Heart left ventricle (tissue), 13 donors: ENCODE measurements around the gene VPS45.

ENCODE experiments used
- CTCF ChIP-seq, 12 donors: fragments of 200-600 bp; sonication (generic) in 4 of 12; IDR thresholded peaks; one replicate each; pipeline versions ENCODE4 v1.5.0 to v1.8.0; 2018 to 2022; ENCODE audit warnings: antibody characterized with exemption in 12 of 12, mild to moderate bottlenecking in 5 of 12
- POLR2A ChIP-seq, 2 donors: fragments of 450-650 bp; IDR thresholded peaks; one replicate each; pipeline ENCODE4 v1.6.1; 2017; ENCODE audit warnings: antibody characterized with exemption in 2 of 2, mild to moderate bottlenecking in 2 of 2, moderate library complexity in 2 of 2
- donor health status: ischemic (EF 13 %, LVEDD 7.1; RV severe dilation, severe dysfunction).
- donor health status: DM: no; HTN: yes; CAD: no.
- donor health status: DM: no; HTN: no; CAD: no.
- donor health status: ischemic (EF 25% LVEDD 6.9; RV normal size, moderate dysfunction).
- donor health status: ischemic (EF 25% LVEDD 5.7; RV mildly dilated, moderate dysfunction).
- donor health status: ischemic (EF 35%, LVEDD 5.7; RV mildly dilated, moderate dysfunction).
- donor health status: nonischemic (EF 11% LVEDD 7.7; RV severe dilation, severe dysfunction).
- donor health status: DM: yes; HTN: yes; CAD: no.
- donor health status: PGD.
- donor health status: ischemic (EF 29% LVEDD 5.4; RV normal size, mild dysfunction).
- donor health status: nonischemic (EF 23%, LVEDD 6.1; RV moderate dilation, normal function).

GRCh38 chr1:150106341-150106740 lies 38.8 kb downstream of the VPS45 start:
- no peak for TF ChIP-seq POLR2A (IDR thresholded peaks at IDR 0.05)
- TF ChIP-seq CTCF (IDR thresholded peaks at IDR 0.05), result no peak
